NOMO-1 (cell line): ENCODE data around the gene IQSEC1.

Experiments used
- DNase-seq, 2 experiments: peaks; one replicate each; lab custom pipeline; 2025; ENCODE audit not compliant: unreplicated experiment in 2 of 2; lab: John Stamatoyannopoulos, UW

IQSEC1 gene

GRCh38 chr3:12961007-12961696 is 112.1 kb downstream of the IQSEC1 start:
- no peak for DNase-seq

GRCh38 chr3:12960497-12960896 is 112.7 kb downstream of the IQSEC1 start:
- no peak for DNase-seq

GRCh38 chr3:12959838-12960378 is 113.3 kb downstream of the IQSEC1 start:
- DNase-seq: peak; percentile 77 to 86

DNA sequence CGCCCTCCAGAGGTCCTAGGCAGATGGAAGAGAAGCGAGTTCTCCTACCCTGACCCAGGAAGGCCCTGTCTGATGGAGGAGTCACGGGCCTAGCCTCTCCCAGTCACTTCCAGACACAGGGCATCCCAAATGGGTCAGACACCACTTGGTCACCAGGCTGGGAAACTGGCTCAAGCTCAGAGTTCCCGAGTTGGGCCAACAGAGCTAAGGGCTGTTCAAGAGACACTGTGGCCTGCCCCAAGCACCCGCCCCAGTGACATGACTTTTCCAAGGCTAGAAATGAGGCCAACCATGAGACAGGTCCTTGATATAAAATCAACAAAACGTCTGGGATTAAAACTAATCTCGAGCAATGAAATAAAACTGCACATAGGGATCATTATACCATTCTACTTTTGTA is 113.8 kb downstream of the IQSEC1 start:
- DNase-seq: no peak

GRCh38 chr3:12957824-12958792 is 115.1 kb downstream of the IQSEC1 start:
- DNase-seq: no peak

DNA sequence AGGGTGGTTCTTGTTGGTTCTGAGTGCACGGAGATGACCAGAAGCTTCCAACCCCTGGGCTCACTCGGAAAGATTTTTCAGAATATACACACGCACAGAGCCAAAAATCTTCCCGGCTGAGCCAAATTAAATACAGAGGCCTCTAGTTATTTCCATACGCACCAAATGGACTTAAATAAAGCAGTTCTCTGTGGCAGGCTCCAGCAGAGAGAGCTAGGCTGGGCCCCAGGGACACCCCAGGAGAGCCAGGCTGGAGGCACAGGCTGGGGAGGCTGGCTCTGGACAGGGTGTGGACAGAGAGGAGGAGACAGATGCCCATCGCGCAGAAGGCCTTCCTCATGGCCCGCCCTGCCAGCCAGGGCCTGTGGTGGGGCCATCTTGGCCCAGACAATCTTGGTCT is 115.9 kb downstream of the IQSEC1 start:
- DNase-seq: no peak

- no peak for DNase-seq
Measured at GRCh38 chr3:12956316-12956660, 116.9 kb downstream of the IQSEC1 start.

GRCh38 chr3:12955651-12956315 is 117.4 kb downstream of the IQSEC1 start:
- no peak for DNase-seq

DNA sequence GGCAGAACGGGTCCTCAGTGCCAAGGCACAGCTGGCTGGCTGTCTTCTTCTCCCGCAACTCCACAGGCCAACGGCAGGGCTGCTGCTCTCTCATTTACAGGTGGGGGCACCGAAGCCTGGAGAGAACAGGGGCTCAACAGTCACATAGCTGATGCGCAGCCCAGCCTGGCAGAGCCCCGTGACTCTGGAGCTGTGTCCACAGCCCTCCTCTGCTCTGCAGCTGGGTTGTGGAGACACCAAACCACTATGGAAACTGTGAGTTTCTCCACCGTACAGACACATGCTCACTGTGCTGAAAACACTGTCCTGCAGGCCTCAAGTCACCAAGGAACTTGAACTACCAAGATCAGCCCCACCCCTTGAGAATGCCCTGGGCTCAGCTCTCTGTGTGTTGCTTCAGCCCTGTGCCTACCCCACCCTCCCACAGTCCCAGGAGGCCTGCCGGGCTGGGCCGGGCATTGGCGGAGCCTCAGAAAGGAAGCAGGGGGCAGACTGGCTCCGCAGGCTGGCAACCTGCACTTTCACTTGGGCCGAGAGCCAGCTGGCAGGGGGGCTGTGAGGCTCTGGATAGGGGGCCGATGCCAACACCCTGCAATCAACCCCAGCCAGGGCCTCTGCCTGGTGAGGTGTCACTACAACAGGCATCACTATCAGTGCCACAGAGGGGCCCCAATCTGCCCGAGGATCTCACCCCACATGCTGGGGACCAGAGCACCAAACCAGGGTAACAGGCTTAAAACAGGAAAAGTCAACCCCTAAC is 118.2 kb downstream of the IQSEC1 start:
- no peak for DNase-seq

- no peak for DNase-seq
Measured at GRCh38 chr3:12954180-12954579, 119.0 kb downstream of the IQSEC1 start.

- no peak for DNase-seq
Measured at GRCh38 chr3:12953201-12953995, 119.8 kb downstream of the IQSEC1 start.

DNA sequence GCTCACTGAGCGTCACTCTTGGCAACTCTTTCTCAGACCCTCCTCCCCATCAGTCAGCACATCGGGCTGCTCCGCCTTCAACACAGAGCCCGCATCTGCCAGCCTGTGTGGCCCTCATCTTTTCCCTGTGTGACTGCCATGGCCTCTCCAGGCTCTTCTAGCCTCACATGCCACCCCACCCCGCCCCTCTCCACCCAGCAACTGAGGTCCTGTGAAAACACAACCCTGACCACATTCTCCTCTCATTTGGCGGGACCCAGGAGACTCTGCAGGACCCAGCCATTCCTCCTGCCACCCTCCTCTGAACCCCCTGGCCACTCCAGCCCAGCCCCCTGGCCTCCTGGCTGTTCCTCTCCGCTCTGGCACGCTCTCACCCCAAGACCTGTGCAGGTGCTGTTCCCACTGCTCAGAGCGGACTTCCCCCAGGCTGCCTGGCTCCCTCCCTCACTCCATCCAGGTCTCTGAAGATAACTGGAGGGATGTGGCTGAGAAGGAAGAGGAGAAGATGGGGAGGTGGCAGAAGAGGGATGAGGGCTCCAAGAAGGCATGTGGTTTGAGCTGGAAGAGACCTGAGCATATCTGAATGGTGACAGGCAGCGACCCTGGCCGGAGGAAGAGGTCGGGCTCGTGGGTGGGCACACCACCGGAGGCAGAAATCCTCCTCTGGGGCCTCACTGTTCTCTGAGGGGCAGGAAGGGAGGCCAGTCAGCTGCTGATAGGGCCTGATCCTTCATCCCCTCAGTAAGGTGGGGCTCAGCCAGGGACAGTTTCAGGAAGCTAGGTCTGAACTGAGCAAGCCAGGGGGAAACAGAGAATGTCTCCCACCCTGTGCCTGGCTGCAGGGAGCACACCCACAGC is 120.7 kb downstream of the IQSEC1 start:
- no peak for DNase-seq

DNA sequence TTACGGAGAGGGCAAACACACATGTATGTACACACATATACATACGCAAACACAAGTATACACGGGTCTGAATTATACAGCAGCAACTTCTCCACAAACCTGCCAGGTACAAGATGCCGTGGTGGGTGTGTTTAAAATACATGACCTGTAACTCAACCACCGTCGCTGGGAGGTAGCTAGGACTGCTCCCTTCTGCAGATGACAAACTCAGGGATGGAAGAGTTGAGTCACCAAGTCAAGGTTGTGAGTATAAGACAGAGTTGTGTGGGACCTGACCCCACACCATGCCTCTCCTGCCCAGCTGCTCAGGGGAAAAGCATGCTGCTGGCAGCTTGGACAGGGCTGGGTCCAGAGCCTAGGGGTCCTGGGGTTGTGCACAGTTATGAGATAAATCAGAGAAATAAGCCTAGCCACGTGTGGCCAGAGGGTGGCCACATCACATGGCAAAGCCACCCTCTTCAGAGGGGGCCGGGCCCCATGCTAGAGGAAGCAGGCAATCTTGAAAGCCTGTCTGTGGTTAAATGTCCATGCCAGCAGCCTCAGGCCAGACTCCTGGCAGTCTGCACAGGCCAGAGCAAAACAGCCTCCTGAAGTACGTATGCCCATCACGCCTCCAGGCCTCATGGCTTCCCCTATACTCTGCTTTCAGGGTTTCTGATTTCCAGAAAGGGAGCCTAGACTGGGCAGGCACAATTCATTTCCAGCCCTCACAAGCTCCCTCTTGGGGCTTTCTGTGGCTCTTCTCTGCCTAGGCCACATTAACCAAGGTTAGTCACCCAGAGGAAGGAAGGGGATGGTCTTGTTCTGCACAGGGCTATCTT is 124.1 kb downstream of the IQSEC1 start:
- DNase-seq: peak; percentile 54 to 71

DNA sequence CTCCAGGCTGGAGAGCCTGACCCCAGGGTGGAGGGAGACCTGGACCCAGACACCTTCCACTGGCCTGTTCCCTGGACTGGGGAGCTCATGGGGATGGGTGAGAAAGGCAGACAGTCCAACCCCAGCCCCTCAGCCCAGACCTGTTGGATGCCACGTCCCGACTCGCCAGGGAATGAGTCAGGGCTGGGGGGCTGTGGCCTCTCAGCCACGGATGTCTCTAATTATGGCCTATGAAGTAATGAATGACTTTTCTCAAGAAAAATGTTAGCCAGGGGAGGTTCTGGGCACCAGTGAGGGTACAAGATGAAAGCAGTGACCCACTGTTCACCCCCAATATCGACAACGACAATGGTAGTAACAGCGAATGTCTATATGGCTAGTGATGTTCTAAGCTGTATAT is 124.9 kb downstream of the IQSEC1 start:
- no peak for DNase-seq

DNA sequence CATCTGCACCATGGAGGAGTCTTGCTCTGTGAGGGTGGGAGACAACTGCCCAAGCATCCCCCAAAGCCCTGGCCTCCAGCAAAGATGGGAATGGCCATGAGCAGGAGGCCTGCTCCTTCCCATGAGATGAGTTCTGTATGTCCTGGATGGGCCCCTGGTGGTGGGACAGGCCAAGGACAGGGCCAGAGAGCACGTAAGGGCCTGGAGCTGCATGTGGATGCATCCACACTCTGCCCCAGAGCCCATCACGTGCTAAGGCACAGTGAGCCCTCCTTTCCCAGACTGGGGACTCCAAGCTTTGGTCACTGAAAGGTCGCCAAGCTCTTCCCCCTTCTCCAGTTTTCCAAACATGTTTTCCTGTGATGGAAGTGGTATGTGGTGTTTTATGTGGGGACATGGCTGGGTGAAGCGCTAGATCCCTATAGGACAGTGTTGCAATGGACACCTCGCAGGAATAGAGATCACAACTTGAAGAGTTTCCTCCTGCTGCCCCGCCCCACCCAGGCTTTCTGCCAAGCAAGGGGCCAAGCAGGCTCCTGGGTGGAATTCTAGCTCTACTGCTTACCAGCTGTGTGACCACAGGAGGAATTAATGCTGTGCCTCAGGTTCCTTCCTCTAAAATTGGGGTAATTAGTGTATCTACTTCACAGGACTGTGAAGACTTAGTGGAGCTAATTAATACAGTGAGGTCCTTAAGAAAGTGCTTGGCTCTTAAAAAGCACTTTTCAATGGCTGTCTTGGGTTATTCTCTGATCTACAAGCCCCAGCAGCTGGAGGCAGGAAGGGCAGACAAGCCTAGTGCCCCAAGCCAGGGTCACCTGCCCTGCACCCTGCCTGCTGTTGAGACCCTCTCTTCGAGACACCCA is 125.5 kb downstream of the IQSEC1 start:
- DNase-seq: peak; percentile 25 to 27

DNA sequence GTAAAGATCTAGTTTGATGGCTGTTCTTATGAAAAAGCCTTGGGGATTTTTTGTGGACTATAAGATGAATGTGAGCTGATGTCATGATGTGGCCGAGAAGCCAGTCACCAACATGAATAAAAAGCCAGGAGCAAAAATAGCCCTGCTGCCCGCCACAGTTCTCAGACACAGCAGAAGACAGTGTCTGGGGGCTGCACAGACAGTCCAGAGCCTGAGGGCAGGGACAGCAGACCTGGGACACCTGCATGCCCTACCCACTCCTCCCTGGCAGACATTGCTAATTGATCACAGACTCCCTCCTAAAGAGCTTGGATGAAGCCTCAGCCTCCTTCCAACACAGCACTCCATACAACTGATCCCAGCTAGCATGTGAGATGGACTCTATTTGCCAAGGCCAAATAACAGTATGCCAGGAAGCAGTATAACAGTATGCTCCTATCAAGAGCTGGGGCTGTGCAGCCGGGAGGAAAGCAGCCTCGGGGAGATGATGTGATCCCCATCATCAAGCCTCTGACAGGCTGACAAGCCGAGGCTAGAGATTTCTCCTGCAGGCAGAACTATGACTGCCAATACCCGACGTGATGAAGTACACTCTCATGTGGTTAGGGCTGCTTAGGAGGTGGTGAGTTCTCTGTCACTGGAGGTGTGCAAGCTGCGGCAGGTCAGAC is 126.4 kb downstream of the IQSEC1 start:
- no peak for DNase-seq
